ENCODE measurements around the gene CPEB1. TPM values are rescaled to one million over a fixed set of nuclear protein-coding genes. Genes with fewer than 3 reads are reported as not detected.

CPEB1 gene
- total and polyA plus RNA-seq, 8 donors, result 0.42 to 2.9 (median 1.1) TPM

DNA sequence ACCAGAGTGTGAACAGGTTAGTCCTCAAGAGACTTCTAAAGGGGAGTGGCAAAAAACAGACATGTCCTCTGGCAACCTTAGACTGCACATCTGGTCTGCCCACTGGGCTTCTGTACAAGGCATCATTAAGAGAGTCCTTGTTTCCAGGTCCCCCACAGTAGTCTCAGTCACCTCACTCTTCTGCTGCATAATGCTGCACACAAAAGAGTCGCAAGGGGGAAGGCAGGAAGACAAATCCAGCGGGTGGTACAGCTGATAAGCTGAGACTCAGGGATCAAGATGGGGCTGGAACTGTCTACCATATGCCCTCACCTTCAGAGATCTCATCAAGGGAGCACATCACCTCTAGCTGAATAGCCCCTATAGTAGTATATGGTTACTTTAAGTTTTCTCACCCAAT is 79.5 kb downstream of the CPEB1 start:
- ATAC-seq (no peak), FAIRE-seq (no peak), DNase-seq (no peak)
- intact Hi-C loops (cut with DNase I), result no loop called here
- no peak overlapping the region for H3K27ac ChIP-seq
- no peaks in the 10 kb centered on the region for H3K36me3 ChIP-seq
- H3K27me3 ChIP-seq, result no peaks in the 10 kb centered on the region
- TF ChIP-seq, protein P1, sequence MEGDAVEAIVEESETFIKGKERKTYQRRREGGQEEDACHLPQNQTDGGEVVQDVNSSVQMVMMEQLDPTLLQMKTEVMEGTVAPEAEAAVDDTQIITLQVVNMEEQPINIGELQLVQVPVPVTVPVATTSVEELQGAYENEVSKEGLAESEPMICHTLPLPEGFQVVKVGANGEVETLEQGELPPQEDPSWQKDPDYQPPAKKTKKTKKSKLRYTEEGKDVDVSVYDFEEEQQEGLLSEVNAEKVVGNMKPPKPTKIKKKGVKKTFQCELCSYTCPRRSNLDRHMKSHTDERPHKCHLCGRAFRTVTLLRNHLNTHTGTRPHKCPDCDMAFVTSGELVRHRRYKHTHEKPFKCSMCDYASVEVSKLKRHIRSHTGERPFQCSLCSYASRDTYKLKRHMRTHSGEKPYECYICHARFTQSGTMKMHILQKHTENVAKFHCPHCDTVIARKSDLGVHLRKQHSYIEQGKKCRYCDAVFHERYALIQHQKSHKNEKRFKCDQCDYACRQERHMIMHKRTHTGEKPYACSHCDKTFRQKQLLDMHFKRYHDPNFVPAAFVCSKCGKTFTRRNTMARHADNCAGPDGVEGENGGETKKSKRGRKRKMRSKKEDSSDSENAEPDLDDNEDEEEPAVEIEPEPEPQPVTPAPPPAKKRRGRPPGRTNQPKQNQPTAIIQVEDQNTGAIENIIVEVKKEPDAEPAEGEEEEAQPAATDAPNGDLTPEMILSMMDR (IDR thresholded peaks at IDR 0.05), result no peak
- no peak overlapping the region for H3K4me3 ChIP-seq
- peaks cover 0 to 7% (median 0%) of the 10 kb centered on the region in 3 donors for H3K4me1 ChIP-seq
- no peaks in the 10 kb centered on the region for H3K9me3 ChIP-seq
- WGBS, 2 donors, result 87 to 88% methylated on average over 2 of the region's 2 CpGs

DNA sequence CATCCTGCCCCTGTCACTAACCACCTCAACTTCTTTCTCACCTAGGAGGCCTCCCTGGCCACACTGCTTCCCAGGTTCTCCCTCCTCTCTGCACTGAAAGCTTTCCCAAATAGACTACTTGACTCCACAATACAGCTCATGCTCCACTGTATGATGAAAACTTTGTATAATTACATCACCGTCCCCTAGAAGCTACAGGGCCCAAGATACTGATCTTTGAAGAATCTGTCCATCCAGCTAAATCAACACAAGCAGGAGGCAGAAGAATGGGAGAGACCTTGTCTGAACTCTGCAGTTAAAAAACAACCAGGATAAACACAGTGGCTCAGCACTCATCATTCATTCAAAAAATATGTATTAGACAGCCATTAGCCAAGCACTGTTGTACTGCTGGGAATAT is 80.5 kb downstream of the CPEB1 start:
- ATAC-seq (peak in 1 of 4 donors; percentile 33), FAIRE-seq (no peak), DNase-seq (no peak)
- Histone ChIP-seq H3K9me3 (no peaks in the 10 kb centered on the region), H3K36me3 (no peaks in the 10 kb centered on the region), H3K4me3 (no peak overlapping the region), H3K27ac (no peak overlapping the region), H3K4me1 (peaks cover 0 to 3% (median 0%) of the 10 kb centered on the region in 3 donors), H3K27me3 (no peaks in the 10 kb centered on the region)
- TF ChIP-seq, protein P1 (IDR thresholded peaks at IDR 0.05), result no peak
- 56 to 64% methylated on average over 1 of the region's 1 CpG for WGBS, 2 donors
- intact Hi-C loops (cut with DNase I), result no loop called here

DNA sequence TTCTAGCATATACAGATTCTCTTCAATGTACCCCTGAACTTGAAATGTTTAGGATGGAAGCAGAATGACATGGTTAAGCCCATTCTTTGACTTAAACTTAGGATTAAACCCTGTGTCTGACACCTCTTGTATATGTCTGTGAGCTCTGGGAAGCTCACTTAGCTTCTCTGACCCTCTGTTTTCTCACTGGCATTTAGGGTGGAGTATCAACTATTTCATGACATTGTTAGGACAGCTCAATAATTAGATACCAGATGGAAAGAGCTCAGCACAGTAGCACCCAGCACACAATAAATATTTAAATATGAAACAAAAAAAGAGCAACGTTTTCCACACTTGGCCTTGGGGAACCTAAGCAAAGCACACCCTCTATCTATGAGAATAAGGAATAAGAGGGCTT is 88.7 kb downstream of the CPEB1 start:
- Histone ChIP-seq H3K27ac (no peak overlapping the region), H3K36me3 (no peaks in the 10 kb centered on the region), H3K4me3 (no peak overlapping the region), H3K9me3 (no peaks in the 10 kb centered on the region), H3K4me1 (no peaks in the 10 kb centered on the region), H3K27me3 (no peaks in the 10 kb centered on the region)
- TF ChIP-seq, protein P1 (IDR thresholded peaks at IDR 0.05), result no peak
- ATAC-seq (no peak), FAIRE-seq (no peak), DNase-seq (no peak)
- WGBS, 2 donors, result 33 to 55% methylated on average over 1 of the region's 1 CpG
- intact Hi-C loops (cut with DNase I), result no loop called here

DNA sequence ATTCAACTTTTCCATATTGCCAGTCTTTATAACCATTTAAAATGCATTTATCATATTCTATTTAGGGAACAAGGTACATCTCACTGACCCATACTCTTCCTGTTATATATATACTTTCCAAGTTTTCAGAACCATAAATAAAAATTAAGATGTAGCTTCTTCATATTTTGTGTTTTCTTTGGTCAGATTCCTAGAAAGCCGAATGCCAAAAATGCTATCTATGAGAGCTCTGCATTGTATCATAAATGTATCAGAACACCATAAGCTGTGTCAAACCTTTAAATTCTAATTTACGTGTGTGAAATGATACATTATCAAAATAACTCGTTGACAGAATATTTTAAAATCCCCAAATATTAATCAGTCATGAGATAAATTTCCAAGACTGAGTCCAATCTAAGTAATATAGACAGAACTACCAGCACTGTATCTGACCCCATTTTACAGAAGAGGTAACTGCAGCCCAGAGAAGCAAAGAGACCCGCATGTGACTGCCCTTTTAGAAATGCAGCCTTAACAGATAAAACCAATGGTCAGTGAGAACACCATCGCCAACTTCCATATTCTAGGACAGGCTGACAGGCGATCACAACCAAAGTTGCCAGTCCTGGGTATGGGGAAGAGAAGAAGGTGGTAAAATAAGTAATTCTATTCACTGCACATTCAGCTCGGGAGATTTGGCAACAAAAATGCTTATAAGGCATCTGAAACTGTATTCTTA is 90.7 kb downstream of the CPEB1 start:
- ATAC-seq, result no peak
- WGBS, 2 donors, result 73 to 84% methylated on average over 7 of the region's 7 CpGs
- Histone ChIP-seq H3K27ac (no peak overlapping the region), H3K4me1 (no peaks in the 10 kb centered on the region), H3K36me3 (no peaks in the 10 kb centered on the region), H3K4me3 (no peak overlapping the region), H3K9me3 (no peaks in the 10 kb centered on the region), H3K27me3 (no peaks in the 10 kb centered on the region)
- no peak for DNase-seq
- intact Hi-C loops (cut with DNase I), result no loop called here
- no peak for FAIRE-seq
- TF ChIP-seq, protein P1 (IDR thresholded peaks at IDR 0.05), result no peak

DNA sequence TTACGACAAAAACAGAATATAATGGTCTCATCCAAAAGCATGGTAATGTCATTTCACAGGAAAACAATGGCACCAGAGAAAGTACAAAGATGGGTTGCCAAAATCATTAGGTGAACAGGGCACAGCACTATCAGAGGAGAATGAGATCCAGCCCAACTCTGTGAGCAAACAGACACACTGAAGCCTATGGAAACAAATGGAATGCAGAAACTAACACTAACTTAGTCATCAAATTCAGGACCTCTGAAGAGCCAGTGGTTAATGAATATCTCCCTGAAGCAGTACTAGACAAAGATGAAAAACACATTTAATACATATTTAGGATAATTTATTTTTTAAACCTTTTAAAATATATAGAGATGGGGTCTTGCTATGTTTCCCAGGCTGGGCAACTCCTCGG is 92.3 kb downstream of the CPEB1 start:
- Histone ChIP-seq H3K9me3 (no peaks in the 10 kb centered on the region), H3K4me1 (no peaks in the 10 kb centered on the region), H3K4me3 (no peak overlapping the region), H3K36me3 (no peaks in the 10 kb centered on the region), H3K27me3 (no peaks in the 10 kb centered on the region), H3K27ac (no peak overlapping the region)
- WGBS, 2 donors, result 87 to 94% methylated on average over 2 of the region's 2 CpGs
- DNase-seq, result no peak
- intact Hi-C loops (cut with DNase I), result no loop called here
- no peak for ATAC-seq
- TF ChIP-seq, protein P1 (IDR thresholded peaks at IDR 0.05), result no peak
- no peak for FAIRE-seq
